Keratinocyte (primary cell): ENCODE data around the gene CDT1.

ENCODE experiments used
- EZH2 ChIP-seq: IDR thresholded peaks from one replicate; pipeline ENCODE4 v1.6.1; 2012; ENCODE audit warnings: inconsistent platforms, mild to moderate bottlenecking, low read length, moderate library complexity
- TF ChIP-seq, protein P1 (sequence below), 3 experiments: IDR thresholded peaks in 1 of 3; conservative IDR thresholded peaks in 1 of 3; optimal IDR thresholded peaks in 1 of 3; 2 replicates in 2 of 3; 3 replicates in 1 of 3; pipeline versions ENCODE3 to v1.5.1; 2011; ENCODE audit warnings: low read length in 3 of 3, mild to moderate bottlenecking in 3 of 3, moderate library complexity in 2 of 3, control low read depth in 1 of 3, inconsistent platforms in 1 of 3; ENCODE audit not compliant: insufficient read depth in 2 of 3; ENCODE audit errors: extremely low read depth in 1 of 3

DNA sequence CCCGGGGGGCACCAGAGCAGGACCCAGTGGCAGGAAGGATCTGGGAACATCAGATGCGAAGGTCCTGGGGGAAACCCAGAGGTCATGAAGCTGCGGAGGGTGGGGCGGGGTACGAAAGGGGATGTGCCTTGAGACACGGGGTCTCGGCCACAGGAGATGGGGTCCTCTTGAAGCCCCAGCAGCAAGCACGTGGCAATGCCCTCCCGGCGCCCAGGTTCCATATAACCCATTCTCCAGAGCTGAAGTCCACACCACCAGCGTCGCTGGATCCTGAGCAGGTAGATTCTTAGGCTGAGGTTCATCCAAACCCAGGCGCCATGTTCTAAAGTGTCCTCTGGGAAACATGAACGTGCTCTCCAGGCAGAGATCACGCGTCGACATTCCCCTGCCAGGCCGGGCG, 39.5 kb upstream of the CDT1 start:
- TF ChIP-seq, protein P1, sequence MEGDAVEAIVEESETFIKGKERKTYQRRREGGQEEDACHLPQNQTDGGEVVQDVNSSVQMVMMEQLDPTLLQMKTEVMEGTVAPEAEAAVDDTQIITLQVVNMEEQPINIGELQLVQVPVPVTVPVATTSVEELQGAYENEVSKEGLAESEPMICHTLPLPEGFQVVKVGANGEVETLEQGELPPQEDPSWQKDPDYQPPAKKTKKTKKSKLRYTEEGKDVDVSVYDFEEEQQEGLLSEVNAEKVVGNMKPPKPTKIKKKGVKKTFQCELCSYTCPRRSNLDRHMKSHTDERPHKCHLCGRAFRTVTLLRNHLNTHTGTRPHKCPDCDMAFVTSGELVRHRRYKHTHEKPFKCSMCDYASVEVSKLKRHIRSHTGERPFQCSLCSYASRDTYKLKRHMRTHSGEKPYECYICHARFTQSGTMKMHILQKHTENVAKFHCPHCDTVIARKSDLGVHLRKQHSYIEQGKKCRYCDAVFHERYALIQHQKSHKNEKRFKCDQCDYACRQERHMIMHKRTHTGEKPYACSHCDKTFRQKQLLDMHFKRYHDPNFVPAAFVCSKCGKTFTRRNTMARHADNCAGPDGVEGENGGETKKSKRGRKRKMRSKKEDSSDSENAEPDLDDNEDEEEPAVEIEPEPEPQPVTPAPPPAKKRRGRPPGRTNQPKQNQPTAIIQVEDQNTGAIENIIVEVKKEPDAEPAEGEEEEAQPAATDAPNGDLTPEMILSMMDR (optimal IDR thresholded peaks at IDR 0.05 in 1 of 3, IDR thresholded peaks at IDR 0.05 in 1 of 3, conservative IDR thresholded peaks at IDR 0.05 in 1 of 3; ENCODE audit: extremely low read depth in 1 of 3, insufficient read depth in 2 of 3, low read length in 3 of 3) = no peak
- no peak for TF ChIP-seq EZH2
